HG02571 (cell line): ENCODE results near the gene NEMP1.
"Not testable (repeated sequence)": the region's sequence is repeated elsewhere in the genome, so short reads cannot be mapped to it uniquely, and the experiment has no call there.

Source experiments
- ATAC-seq: cut with Tn5 transposase; IDR thresholded peaks from one replicate; pipeline ENCODE4 v1.9.1; 2021; ENCODE audit warnings: mild to moderate bottlenecking, moderate library complexity; ENCODE audit not compliant: unreplicated experiment

The NEMP1 gene

GRCh38 chr12:57063991-57064685 lies 14.5 kb downstream of the NEMP1 start:
- peak; percentile 76 for ATAC-seq

GRCh38 chr12:57058454-57058853 lies 20.1 kb downstream of the NEMP1 start:
- no peak for ATAC-seq

GRCh38 chr12:57057067-57057751 lies 21.4 kb downstream of the NEMP1 start:
- no peak for ATAC-seq

- ATAC-seq = no peak
These were observed 22.8 kb downstream of the NEMP1 start for GRCh38 chr12:57055824-57056223.

- ATAC-seq = not testable (repeated sequence)
These were observed 24.7 kb downstream of the NEMP1 start for GRCh38 chr12:57053901-57054300.

GRCh38 chr12:57053146-57053545 lies 25.4 kb downstream of the NEMP1 start:
- not testable (repeated sequence) for ATAC-seq

GRCh38 chr12:57051011-57051410 lies 27.6 kb downstream of the NEMP1 start:
- no peak for ATAC-seq

GRCh38 chr12:57049890-57050289 lies 28.7 kb downstream of the NEMP1 start, which contains the start of gene MYO1A:
Gene MYO1A, minus strand, starts transcription at chr12:57050129. Its CDS starts 1,806 bp downstream, at chr12:57048323.
- ATAC-seq = no peak

- ATAC-seq = no peak
These were observed 29.5 kb downstream of the NEMP1 start for GRCh38 chr12:57049119-57049446.

- no peak for ATAC-seq
These were observed 30.0 kb downstream of the NEMP1 start for GRCh38 chr12:57048423-57049118.

- no peak for ATAC-seq
These were observed 30.6 kb downstream of the NEMP1 start for GRCh38 chr12:57047981-57048380.

GRCh38 chr12:57046947-57047890 lies 31.4 kb downstream of the NEMP1 start:
- no peak for ATAC-seq

GRCh38 chr12:57046086-57046791 lies 32.4 kb downstream of the NEMP1 start:
- ATAC-seq = no peak

GRCh38 chr12:57044889-57045288 lies 33.7 kb downstream of the NEMP1 start:
- no peak for ATAC-seq

GRCh38 chr12:57044468-57044867 lies 34.1 kb downstream of the NEMP1 start:
- no peak for ATAC-seq

GRCh38 chr12:57042695-57043094 lies 35.9 kb downstream of the NEMP1 start:
- ATAC-seq = no peak

GRCh38 chr12:57040750-57041149 lies 37.8 kb downstream of the NEMP1 start:
- no peak for ATAC-seq

- ATAC-seq = no peak
These were observed 38.4 kb downstream of the NEMP1 start for GRCh38 chr12:57040211-57040610.

- ATAC-seq = no peak
These were observed 39.4 kb downstream of the NEMP1 start for GRCh38 chr12:57039016-57039798.
